AG09319 (cell line): ENCODE measurements around the gene PLAAT3.
"Not testable (repeated sequence)": the region's sequence is repeated elsewhere in the genome, so short reads cannot be mapped to it uniquely, and the experiment has no call there.

ENCODE experiments used
- DNase-seq: peaks from one replicate; pipeline ENCODE4 v3.0.0-alpha.2; 2010; ENCODE audit warnings: low read depth; ENCODE audit errors: extremely low read depth
- TF ChIP-seq, protein P1 (sequence below): IDR thresholded peaks from 2 replicates; pipeline ENCODE4 v1.5.1; 2011; ENCODE audit warnings: low read depth, mild to moderate bottlenecking, inconsistent platforms, low read length, moderate library complexity

The PLAAT3 gene

GRCh38 chr11:63592975-63593395 lies 21.2 kb downstream of the PLAAT3 start:
- TF ChIP-seq, protein P1, sequence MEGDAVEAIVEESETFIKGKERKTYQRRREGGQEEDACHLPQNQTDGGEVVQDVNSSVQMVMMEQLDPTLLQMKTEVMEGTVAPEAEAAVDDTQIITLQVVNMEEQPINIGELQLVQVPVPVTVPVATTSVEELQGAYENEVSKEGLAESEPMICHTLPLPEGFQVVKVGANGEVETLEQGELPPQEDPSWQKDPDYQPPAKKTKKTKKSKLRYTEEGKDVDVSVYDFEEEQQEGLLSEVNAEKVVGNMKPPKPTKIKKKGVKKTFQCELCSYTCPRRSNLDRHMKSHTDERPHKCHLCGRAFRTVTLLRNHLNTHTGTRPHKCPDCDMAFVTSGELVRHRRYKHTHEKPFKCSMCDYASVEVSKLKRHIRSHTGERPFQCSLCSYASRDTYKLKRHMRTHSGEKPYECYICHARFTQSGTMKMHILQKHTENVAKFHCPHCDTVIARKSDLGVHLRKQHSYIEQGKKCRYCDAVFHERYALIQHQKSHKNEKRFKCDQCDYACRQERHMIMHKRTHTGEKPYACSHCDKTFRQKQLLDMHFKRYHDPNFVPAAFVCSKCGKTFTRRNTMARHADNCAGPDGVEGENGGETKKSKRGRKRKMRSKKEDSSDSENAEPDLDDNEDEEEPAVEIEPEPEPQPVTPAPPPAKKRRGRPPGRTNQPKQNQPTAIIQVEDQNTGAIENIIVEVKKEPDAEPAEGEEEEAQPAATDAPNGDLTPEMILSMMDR: peak; percentile 52

DNA sequence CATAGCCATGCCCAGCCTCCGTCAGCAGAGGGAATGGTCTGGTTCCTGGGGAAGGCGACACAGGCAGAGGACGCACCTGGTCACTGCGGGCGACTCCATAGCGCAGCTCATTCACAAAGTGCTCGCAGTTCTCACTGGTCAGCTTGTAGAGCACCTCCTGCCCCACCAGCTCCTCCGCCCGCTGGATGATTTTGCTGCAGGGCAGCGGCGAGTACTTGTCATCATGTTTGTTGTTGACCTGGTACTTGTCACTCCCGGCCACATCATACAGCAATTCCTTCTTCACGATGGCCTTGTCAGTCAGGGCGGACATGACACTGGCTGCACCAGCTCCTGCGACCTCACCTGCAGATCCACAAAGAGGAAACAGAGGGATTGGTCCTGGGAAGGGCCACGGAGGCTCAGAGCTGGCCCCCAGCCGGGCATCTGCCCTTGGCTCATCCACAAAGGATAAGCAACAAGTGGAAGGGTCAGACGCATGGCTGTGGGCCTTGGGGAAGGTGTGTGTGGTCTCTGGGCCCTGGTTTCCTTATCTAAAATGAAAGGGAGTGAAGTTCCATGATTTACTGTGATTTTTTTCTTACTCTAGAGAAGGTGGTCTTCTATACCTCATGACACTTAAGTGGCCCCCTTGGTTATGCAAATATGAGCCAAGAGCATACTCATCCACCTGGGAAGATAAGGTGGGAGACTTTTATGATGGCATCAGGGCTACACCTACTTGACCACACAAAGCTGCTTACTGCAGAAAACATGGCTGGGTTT lies 24.0 kb downstream of the PLAAT3 start:
- TF ChIP-seq, protein P1: no peak
- no peak for DNase-seq

More at GRCh38 chr11:63592975-63593395, 21.2 kb downstream of the PLAAT3 start:
- no peak for DNase-seq

GRCh38 chr11:63589000-63589399 lies 25.2 kb downstream of the PLAAT3 start:
- DNase-seq: no peak

DNA sequence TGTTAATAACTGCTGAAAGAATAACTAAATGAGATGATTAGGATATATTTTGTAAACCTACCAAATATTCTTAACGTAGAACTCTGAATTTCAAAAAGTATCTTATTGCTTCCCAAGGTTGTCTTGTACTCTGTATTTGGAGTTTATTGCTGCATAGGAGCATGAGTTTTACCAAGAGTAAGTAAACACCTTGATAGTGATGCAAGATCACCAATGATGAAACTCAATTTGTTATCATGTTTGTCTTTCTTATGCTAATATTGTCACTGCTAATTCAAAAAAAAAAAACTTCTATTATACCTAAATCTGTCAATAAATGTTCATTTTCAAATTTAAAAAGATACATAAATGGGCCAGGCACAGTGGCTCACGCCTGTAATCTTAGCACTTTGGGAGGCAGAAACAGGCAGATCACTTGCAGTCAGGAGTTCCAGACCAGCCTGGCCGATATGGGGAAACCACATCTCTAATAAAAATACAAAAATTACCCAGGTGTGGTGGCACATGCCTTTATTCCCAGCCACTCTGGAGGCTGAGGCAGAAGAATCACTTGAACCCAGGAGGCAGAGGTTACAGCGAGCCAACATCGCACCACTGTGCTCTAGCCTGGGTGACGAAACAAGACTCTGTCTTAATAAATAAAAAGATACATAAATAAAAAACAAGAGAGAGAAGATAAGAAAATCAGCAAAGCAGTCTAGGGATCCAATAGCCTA lies 27.6 kb downstream of the PLAAT3 start:
- no peak for DNase-seq
- TF ChIP-seq, protein P1: no peak

More at GRCh38 chr11:63589000-63589399, 25.2 kb downstream of the PLAAT3 start:
- TF ChIP-seq, protein P1: no peak

- TF ChIP-seq, protein P1: no peak
- DNase-seq: no peak
Measured at GRCh38 chr11:63583357-63583677, 30.9 kb downstream of the PLAAT3 start.

DNA sequence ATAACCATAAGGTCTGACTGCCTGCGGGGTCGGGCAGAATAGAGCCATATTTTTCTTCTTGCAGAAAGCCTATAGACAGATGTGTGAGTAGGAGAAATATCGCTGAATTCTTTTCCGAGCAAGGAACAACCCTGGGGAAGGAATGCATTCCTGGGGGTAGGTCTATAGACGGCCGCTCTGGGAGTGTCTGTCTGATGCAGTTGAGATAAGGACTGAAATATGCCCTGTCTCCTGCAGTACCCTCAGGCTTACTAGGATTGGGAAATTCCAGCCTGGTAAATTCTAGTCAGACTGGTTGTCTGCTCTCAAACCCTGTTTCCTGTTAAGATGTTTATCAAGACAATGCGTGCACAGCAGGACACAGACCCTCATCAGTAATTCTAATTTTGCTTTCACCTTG lies 33.0 kb downstream of the PLAAT3 start:
- DNase-seq: not testable (repeated sequence)

DNA sequence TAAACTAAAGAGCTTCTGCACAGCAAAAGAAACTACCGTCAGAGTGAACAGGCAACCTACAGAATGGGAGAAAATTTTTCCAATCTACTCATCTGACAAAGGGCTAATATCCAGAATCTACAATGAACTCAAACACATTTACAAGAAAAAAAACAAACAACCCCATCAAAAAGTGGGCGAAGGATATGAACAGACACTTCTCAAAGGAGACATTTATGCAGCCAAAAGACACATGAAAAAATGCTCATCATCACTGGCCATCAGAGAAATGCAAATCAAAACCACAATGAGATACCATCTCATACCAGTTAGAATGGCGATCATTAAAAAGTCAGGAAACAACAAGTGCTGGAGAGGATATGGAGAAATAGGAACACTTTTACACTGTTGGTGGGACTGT lies 35.4 kb downstream of the PLAAT3 start:
- not testable (repeated sequence) for DNase-seq

GRCh38 chr11:63574856-63575602 lies 39.2 kb downstream of the PLAAT3 start:
- TF ChIP-seq, protein P1: no peak

More at GRCh38 chr11:63574856-63575602, 39.2 kb downstream of the PLAAT3 start:
- DNase-seq: no peak
